A549 (cell line): Measurements from ENCODE around the gene FHIP1B.

Experiments used
- CTCF ChIP-seq: fragments of >200 bp; sonication (Bioruptor Twin); formaldehyde crosslinking; IDR thresholded peaks from 3 replicates; pipeline ENCODE4 v1.5.1; 2016
- EP300 ChIP-seq, 2 experiments: fragments of >200 bp; sonication (Bioruptor Twin); formaldehyde crosslinking; IDR thresholded peaks; 2 replicates in 1 of 2; 3 replicates in 1 of 2; pipeline ENCODE4 v1.6.1; 2016 to 2017
- RAD21 ChIP-seq, 2 experiments: fragments of >200 bp in 1 of 2; sonication (Bioruptor Twin) in 1 of 2; formaldehyde crosslinking in 1 of 2; IDR thresholded peaks in 1 of 2; conservative IDR thresholded peaks in 1 of 2; 2 replicates in 1 of 2; 3 replicates in 1 of 2; pipeline ENCODE4 v1.6.1; 2012 to 2018; ENCODE audit warnings: inconsistent platforms in 1 of 2
- USF2 ChIP-seq: fragments of 450-650 bp; IDR thresholded peaks from 2 replicates; pipeline ENCODE4 v1.6.1; 2014; ENCODE audit warnings: antibody characterized with exemption
- ZFP36 ChIP-seq: fragments of 450-650 bp; IDR thresholded peaks from 2 replicates; pipeline ENCODE4 v1.6.1; 2014; ENCODE audit warnings: borderline replicate concordance; ENCODE audit not compliant: partially characterized antibody

GRCh38 chr11:6273188-6273587 lies 38.8 kb upstream of the FHIP1B start:
- TF ChIP-seq EP300 (IDR thresholded peaks at IDR 0.05) = no peak
- no peak for TF ChIP-seq CTCF
- no peak for TF ChIP-seq RAD21 (conservative IDR thresholded peaks at IDR 0.05 in 1 of 2, IDR thresholded peaks at IDR 0.05 in 1 of 2)
- TF ChIP-seq USF2 = no peak
- no peak for TF ChIP-seq ZFP36
